GM18508 (cell line): ENCODE measurements around the gene TTF2.
"Not testable (repeated sequence)": the region's sequence is repeated elsewhere in the genome, so short reads cannot be mapped to it uniquely, and the experiment has no call there.

Experiments
- ATAC-seq: cut with Tn5 transposase; IDR thresholded peaks from one replicate; pipeline ENCODE4 v1.9.1; 2021; ENCODE audit warnings: moderate number of reproducible peaks; ENCODE audit not compliant: insufficient read depth, unreplicated experiment

TTF2 gene

GRCh38 chr1:117116784-117117130 is 56.6 kb downstream of the TTF2 start:
- no peak for ATAC-seq

GRCh38 chr1:117117697-117118096 is 57.6 kb downstream of the TTF2 start:
- no peak for ATAC-seq

GRCh38 chr1:117118137-117118536 is 58.0 kb downstream of the TTF2 start:
- ATAC-seq = no peak

DNA sequence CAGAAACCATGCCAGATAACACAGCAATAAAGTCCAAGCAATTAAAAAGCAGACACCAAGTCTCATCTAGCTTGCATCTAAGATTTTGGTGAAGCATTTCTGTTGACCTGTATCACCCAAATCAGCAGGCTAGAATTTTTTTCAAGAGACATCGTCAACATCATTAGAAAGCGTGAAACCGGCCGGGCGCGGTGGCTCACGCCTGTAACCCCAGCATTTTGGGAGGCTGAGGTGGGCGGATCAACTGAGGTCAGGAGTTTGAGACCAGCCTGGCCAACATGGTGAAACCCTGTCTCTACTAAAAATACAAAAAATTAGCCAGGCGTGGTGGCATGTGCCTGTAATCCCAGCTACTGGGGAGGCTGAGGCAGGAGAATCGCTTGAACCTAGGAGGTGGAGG is 59.0 kb downstream of the TTF2 start:
- ATAC-seq = not testable (repeated sequence)

DNA sequence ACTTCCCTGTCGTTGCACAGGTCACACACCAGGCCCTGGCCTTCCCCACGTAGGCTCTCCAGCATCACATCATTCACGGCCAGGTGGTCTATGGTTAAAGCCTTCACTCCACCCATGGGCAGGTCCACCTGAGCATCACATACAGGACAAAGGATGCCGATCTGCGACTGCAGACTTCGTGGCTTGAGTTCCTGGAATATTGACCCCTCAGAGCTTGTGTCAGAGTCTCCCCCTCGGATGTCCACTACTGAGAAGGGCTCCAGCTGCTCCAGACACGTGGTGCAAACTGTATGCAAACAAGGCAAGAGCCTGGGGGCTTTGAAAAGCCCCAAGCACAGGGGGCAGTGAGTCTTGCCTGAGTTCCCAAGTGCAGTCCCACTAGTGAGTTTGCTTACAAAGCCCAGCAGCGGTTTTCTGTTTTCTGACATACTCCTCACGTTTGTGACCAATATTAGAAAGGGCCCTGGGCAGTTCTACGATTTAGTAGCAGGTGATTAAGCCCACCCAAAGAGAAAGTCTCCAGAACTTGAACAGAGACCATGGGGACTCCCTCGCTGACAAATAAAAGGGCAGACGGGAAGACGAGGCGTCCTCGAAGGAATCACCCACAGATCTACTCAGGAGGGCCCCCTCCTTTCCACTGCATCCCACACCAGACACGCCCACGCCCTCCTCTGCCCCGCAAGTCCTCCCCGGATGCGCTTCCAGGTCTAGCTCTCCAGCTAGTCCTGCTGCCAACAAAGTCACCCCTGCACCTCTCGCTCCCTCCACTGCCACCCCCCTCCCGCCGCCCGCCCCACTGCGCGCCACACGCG is 60.9 kb downstream of the TTF2 start:
- no peak for ATAC-seq

GRCh38 chr1:117121589-117122329 is 61.6 kb downstream of the TTF2 start, which contains the start of gene TRIM45:
Gene TRIM45 (minus strand): TSS chr1:117121749. CDS start chr1:117121201, 548 bp downstream.
- peak; percentile 67 for ATAC-seq

DNA sequence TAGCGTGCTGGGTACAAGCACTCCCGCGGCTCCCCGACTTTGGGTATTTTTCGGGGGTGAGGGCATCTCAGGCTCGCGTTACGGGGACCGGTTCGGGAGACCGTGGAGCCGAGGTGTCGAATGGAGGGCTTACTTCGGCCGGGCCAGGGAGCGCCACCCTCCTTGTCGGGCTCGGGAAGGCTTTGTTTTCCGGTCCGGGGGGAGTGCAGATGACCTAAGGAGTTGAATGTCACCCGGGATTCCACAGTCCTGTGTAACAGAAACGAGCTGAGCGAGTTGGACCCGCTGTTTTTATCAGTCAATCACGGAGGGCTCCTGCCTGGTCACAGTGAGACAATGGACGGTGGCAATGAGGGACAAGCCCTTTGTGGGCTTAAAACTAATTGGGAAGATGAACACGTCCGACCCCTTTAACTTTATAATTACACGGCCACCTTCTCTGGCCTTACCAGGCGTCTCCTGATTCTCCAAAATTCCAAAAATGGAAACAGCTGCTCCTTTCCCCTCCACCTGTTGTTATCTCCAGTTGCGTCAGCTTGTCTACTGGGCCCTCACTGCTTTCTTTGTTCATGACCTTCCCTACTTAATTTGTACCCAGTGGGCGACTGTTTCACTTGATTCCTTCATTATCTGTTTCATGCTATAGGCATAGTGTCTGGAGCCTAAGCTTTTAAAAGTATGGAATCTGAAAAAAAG is 62.4 kb downstream of the TTF2 start:
- no peak for ATAC-seq

DNA sequence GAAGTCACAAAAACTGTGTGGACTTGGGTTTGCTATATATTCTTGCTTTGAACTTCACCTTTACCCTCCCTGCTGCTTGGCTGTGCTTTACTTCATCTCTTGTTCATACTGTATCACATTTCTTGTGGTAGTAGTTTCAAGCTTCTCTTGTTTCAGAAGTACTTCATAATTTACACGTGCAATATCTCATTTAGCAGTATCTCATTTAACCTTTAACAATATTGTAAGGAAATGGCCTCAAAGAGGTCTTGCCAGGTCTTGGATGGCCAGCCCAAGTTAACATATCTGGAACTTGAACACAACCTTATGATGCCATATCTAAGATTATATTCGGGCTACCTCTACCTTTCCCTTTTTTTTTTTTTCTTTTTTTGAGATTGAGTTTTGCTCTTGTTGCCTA is 63.1 kb downstream of the TTF2 start:
- no peak for ATAC-seq

GRCh38 chr1:117124661-117125060 is 64.5 kb downstream of the TTF2 start:
- no peak for ATAC-seq

DNA sequence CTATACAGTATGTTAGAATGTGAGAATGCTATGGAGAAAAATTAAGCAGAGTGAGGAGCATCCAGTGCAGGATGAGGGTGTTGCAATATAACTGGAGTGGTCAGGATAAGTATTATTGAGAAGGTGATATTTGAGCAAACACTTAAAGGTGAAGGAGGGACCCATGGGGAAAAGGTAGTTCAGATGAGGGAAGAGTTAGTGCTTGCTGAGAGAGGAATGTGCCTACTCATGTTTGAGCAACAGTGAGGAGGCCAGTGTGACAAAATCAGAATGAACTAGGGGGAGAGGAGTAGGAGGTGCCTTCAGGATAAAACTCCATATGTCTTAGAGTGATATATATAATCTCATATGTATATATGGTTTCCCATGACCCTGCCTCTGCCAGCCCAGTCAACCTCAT is 67.7 kb downstream of the TTF2 start:
- ATAC-seq = no peak

DNA sequence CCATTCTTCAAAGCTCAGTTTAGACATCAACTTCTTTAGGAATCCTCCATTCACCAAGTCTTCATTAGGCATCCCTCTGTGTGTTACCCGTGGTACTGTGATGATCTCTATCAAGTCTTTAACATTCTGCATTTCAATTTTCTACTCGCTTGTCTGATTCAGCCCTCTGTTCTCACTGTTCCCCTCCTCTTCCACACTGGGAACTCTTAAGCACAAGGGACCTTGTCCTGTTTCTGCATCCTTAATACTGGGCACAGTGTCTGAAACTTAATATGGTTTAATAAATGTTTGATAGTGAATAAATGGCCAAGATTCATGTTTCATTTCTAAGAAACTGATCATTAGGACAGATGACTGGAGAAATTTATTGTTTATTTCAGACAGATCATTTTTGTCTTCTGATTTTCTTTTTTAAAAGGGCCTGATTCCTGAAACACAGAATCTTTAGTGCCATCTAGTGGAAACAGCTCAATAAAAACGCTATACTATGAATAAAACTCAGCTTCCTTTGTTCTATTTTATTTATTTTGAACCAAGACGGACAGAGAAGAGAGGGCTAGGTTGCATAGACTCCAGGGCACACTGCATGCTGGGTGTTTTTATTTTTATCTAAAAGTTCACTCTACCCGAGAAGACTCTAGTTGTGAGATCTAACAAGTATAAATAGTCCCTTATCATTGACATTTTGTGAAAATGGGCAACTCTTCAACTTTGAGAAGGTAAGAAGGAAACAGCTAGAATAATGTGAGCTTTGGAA is 68.4 kb downstream of the TTF2 start:
- no peak for ATAC-seq

- ATAC-seq = no peak
Measured at GRCh38 chr1:117130526-117130925, 70.4 kb downstream of the TTF2 start.

DNA sequence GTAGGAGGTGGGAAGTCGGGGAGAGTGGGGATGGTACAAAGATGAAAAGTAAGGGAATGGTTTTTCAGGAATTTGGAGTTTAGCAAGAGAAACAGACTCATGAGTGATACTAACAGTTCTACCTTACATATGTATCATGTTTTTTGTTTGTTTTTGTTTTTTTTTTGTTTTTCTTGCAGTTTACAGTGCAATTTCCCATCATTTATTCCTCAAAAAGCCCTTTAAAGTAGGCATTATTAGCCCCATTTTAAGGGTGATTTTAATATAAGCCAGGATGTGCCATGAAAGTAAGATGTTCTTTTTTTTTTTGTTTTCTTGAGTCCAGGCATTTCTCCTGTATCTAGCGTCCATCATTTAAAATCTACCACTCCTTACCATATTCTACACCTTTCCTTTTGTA is 75.2 kb downstream of the TTF2 start:
- no peak for ATAC-seq

GRCh38 chr1:117136749-117137148 is 76.6 kb downstream of the TTF2 start:
- no peak for ATAC-seq

DNA sequence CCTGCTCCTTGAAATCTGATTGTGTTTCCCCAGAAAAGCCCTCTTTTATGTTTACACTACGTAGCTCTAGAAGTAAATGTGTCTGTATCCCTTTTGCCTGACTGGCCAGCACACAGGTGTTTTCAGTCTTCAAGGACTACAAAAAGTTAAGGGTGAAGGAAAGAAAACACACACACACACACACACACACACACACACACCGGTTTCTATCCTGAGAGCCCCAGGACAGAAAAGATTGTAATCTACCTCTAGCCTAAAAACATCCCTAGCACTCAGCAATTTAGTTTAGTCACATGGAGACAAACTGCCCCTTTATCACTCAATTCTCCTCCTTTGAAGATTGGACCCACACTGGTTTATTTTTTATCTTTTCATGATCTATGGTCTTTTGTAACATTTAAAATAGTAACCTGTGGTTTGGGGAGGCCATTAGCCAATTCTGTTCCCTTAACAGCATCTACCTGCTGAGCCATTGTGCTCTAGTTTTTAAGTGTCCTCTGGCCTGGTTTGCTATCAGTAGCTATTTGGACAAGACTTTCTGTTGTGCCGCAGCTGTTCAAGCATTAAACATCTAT is 77.2 kb downstream of the TTF2 start:
- no peak for ATAC-seq

GRCh38 chr1:117138106-117138505 is 78.0 kb downstream of the TTF2 start:
- no peak for ATAC-seq

- ATAC-seq = no peak
Measured at GRCh38 chr1:117138561-117138960, 78.4 kb downstream of the TTF2 start.

DNA sequence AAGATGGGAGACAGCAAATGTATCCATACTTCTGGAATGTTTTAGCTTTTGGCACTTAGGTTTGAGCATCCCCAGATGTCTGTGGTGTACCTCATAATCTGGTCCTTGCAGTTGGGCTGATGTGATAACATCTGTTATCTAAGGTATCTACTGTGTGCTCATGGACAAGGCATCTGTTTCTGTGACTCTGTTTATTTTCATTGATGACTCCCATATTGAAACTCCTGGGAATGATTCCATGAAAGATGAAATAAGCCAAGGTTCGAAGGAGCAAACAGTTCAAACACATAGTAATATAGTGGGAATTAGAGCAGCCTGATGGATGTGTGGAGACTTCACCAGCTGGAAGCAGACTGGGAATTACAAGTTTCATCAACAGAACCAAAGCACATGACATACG is 82.1 kb downstream of the TTF2 start:
- no peak for ATAC-seq

DNA sequence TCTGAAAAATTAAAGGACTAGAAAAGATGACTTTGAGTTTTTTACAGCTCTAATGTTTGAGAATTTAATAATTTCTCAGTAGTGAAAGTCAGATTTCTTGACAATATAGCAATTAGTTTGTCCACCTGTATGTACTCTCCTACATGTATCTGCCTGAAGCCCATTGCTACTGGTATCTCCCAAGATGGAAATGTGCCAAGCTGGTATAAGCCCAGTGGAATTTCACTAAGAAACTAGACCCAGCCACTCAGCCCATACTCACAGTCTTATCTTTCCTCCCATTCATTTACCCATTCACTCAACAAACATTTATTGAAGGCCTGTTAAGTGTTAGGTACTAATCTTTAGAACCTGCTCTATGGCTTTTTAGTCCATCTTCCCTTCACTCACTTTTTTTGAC is 83.0 kb downstream of the TTF2 start:
- no peak for ATAC-seq

DNA sequence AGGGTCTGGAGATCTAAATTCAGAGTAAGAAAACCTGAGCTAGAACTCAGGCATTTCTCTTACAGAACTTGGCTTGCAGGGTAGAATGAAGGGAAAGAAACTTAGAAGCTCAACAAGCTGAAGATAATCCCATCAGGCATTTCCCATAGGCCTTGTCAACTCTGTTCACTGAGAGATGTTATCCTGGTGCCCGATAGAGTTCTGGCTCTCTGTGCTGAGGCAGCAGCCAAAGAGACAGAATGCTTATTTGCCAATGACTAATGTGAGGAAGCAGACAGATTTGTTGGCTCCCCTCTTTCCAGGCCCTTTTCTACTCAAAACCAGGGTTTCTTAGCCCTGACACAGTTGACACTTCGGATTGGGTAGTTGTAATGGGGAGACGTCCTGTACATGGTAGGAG is 83.7 kb downstream of the TTF2 start:
- ATAC-seq = no peak
